Nephron (organoid): ENCODE results near the gene OR2T27.

Experiments
- H3K27ac Mint-ChIP-seq, 3 experiments: 2 replicates each; pipeline ENCODE4 v1.8.0; 2020; ENCODE audit warnings: mixed read lengths in 3 of 3, mild to moderate bottlenecking in 2 of 3, moderate library complexity in 1 of 3
- H3K27me3 Mint-ChIP-seq: 2 replicates; pipeline ENCODE4 v1.8.0; 2021; ENCODE audit warnings: low read depth, mild to moderate bottlenecking, moderate library complexity, mixed read lengths
- H3K36me3 Mint-ChIP-seq: 2 replicates; pipeline ENCODE4 v1.8.0; 2020; ENCODE audit warnings: low read depth, mixed read lengths
- H3K4me1 Mint-ChIP-seq: 2 replicates; pipeline ENCODE4 v1.8.0; 2020; ENCODE audit warnings: mixed read lengths
- H3K4me3 Mint-ChIP-seq, 3 experiments: 2 replicates each; pipeline ENCODE4 v1.8.0; 2020; ENCODE audit warnings: mild to moderate bottlenecking in 3 of 3, mixed read lengths in 3 of 3, moderate library complexity in 2 of 3
- H3K9me3 Mint-ChIP-seq: 2 replicates; pipeline ENCODE4 v1.8.0; 2020; ENCODE audit warnings: mixed read lengths
- CTCF ChIP-seq, 3 experiments: fragments of 200-600 bp; sonication (generic); IDR thresholded peaks; one replicate each; pipeline ENCODE4 v1.5.0; 2021; ENCODE audit warnings: antibody characterized with exemption in 3 of 3; ENCODE audit not compliant: unreplicated experiment in 3 of 3

OR2T27 gene

GRCh38 chr1:248696774-248697173 is 41.4 kb upstream of the OR2T27 start:
- TF ChIP-seq CTCF (IDR thresholded peaks at IDR 0.05; ENCODE audit: unreplicated experiment in 3 of 3), result no peak
- no peak overlapping the region for H3K27ac Mint-ChIP-seq
- H3K9me3 Mint-ChIP-seq, result peaks cover 48% of the 10 kb centered on the region
- no peaks in the 10 kb centered on the region for H3K36me3 Mint-ChIP-seq
- no peaks in the 10 kb centered on the region for H3K27me3 Mint-ChIP-seq
- no peaks in the 10 kb centered on the region for H3K4me1 Mint-ChIP-seq
- no peak overlapping the region for H3K4me3 Mint-ChIP-seq

GRCh38 chr1:248696261-248696660 is 40.9 kb upstream of the OR2T27 start:
- Mint-ChIP-seq H3K27me3 (no peaks in the 10 kb centered on the region), H3K27ac (no peak overlapping the region), H3K4me3 (no peak overlapping the region), H3K9me3 (peaks cover 50% of the 10 kb centered on the region), H3K4me1 (no peaks in the 10 kb centered on the region), H3K36me3 (no peaks in the 10 kb centered on the region)
- no peak for TF ChIP-seq CTCF (IDR thresholded peaks at IDR 0.05; ENCODE audit: unreplicated experiment in 3 of 3)

GRCh38 chr1:248695451-248696132 is 40.3 kb upstream of the OR2T27 start:
- H3K36me3 Mint-ChIP-seq, result no peaks in the 10 kb centered on the region
- H3K27ac Mint-ChIP-seq, result no peak overlapping the region
- peaks cover 57% of the 10 kb centered on the region for H3K9me3 Mint-ChIP-seq
- H3K27me3 Mint-ChIP-seq, result no peaks in the 10 kb centered on the region
- H3K4me1 Mint-ChIP-seq, result no peaks in the 10 kb centered on the region
- H3K4me3 Mint-ChIP-seq, result no peak overlapping the region
- TF ChIP-seq CTCF (IDR thresholded peaks at IDR 0.05; ENCODE audit: unreplicated experiment in 3 of 3), result no peak

- Mint-ChIP-seq H3K4me3 (no peak overlapping the region), H3K27ac (no peak overlapping the region), H3K36me3 (no peaks in the 10 kb centered on the region), H3K4me1 (no peaks in the 10 kb centered on the region), H3K27me3 (no peaks in the 10 kb centered on the region), H3K9me3 (peaks cover 64% of the 10 kb centered on the region)
- TF ChIP-seq CTCF (IDR thresholded peaks at IDR 0.05; ENCODE audit: unreplicated experiment in 3 of 3), result no peak
These were observed 36.3 kb upstream of the OR2T27 start for GRCh38 chr1:248691567-248692155.

GRCh38 chr1:248688527-248689298 is 33.4 kb upstream of the OR2T27 start:
- H3K27ac Mint-ChIP-seq, result no peak overlapping the region
- no peak for TF ChIP-seq CTCF (IDR thresholded peaks at IDR 0.05; ENCODE audit: unreplicated experiment in 3 of 3)
- no peak overlapping the region for H3K4me3 Mint-ChIP-seq
- H3K27me3 Mint-ChIP-seq, result no peaks in the 10 kb centered on the region
- H3K9me3 Mint-ChIP-seq, result peaks cover 48% of the 10 kb centered on the region
- H3K36me3 Mint-ChIP-seq, result no peaks in the 10 kb centered on the region
- no peaks in the 10 kb centered on the region for H3K4me1 Mint-ChIP-seq
